HG03575 (cell line): ENCODE measurements around the gene INO80D.
"Not testable (repeated sequence)": the region's sequence is repeated elsewhere in the genome, so short reads cannot be mapped to it uniquely, and the experiment has no call there.

ENCODE experiments used
- ATAC-seq: cut with Tn5 transposase; IDR thresholded peaks from one replicate; pipeline ENCODE4 v1.9.1; 2021; ENCODE audit not compliant: unreplicated experiment, insufficient number of reproducible peaks, low FRiP score; ENCODE audit errors: extremely low read depth

Gene INO80D

GRCh38 chr2:205989271-205990071 lies 96.5 kb downstream of the INO80D start:
- no peak for ATAC-seq

- ATAC-seq: not testable (repeated sequence)
Observed at GRCh38 chr2:205988681-205989080, 97.3 kb downstream of the INO80D start.

GRCh38 chr2:205988274-205988673 lies 97.7 kb downstream of the INO80D start:
- no peak for ATAC-seq

GRCh38 chr2:205986334-205986733 lies 99.6 kb downstream of the INO80D start:
- ATAC-seq: not testable (repeated sequence)

GRCh38 chr2:205984381-205984780 lies 101.6 kb downstream of the INO80D start:
- ATAC-seq: no peak

GRCh38 chr2:205982776-205983327 lies 103.1 kb downstream of the INO80D start:
- ATAC-seq: no peak

GRCh38 chr2:205978728-205979127 lies 107.2 kb downstream of the INO80D start:
- ATAC-seq: not testable (repeated sequence)

GRCh38 chr2:205977699-205978098 lies 108.3 kb downstream of the INO80D start:
- not testable (repeated sequence) for ATAC-seq

GRCh38 chr2:205976934-205977659 lies 108.9 kb downstream of the INO80D start:
- not testable (repeated sequence) for ATAC-seq

GRCh38 chr2:205976120-205976814 lies 109.7 kb downstream of the INO80D start:
- ATAC-seq: no peak

GRCh38 chr2:205975082-205975949 lies 110.7 kb downstream of the INO80D start:
- ATAC-seq: no peak

GRCh38 chr2:205972113-205972512 lies 113.9 kb downstream of the INO80D start:
- ATAC-seq: no peak

GRCh38 chr2:205970348-205970747 lies 115.6 kb downstream of the INO80D start:
- ATAC-seq: no peak

- ATAC-seq: no peak
Observed at GRCh38 chr2:205969584-205969983, 116.4 kb downstream of the INO80D start.

- ATAC-seq: no peak
Observed at GRCh38 chr2:205967391-205968075, 118.4 kb downstream of the INO80D start.

- ATAC-seq: no peak
Observed at GRCh38 chr2:205965707-205966106, 120.3 kb downstream of the INO80D start.

- no peak for ATAC-seq
Observed at GRCh38 chr2:205964111-205964761, 121.7 kb downstream of the INO80D start.

- ATAC-seq: no peak
Observed at GRCh38 chr2:205959521-205959920, 126.5 kb downstream of the INO80D start.
